GM12873 (cell line): Measurements from ENCODE around the gene ZMYM1.

Source experiments
- CTCF ChIP-seq: IDR thresholded peaks from 2 replicates; pipeline ENCODE4 v1.5.1; 2012; ENCODE audit warnings: low read depth, mild to moderate bottlenecking, moderate library complexity, low read length, control low read depth; ENCODE audit not compliant: insufficient read depth; ENCODE audit errors: missing control alignments

Gene ZMYM1

DNA sequence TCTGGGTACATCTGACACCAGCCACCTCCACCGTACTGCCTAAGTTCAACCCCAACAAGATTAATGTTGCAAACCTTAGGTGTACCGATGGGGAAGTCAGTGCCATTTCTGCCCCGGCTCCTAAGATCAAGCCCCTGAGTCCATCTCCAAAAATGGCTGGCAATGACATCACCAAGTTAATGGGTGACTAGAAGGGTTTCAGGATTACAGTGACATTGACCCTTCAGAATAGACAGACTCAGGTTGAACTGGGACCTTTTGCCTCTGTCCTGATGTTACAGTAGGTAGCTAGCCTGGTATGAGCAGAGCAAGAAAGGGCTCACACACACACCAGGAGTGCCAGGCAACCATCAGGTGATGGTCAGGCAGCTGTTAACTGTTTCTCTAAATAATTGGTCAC lies 25.8 kb upstream of the ZMYM1 start:
- no peak for TF ChIP-seq CTCF

DNA sequence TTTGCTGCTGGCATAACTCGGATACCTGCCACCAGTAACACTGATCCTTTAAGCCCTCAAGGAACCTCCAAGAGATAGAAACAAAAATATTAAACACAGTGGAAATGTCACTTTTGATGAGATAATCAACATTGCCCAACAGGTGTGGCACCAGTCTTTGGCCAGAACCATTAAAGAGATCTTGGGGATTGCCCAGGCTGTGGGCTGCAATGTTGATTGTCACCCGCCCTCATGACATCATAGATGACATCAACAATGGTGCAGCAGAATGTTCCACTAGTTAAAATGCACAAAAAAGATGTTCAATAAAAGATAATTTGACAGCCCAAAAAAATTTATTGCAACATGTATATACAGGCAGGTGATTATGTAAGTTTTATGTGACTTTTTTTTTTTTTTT lies 20.2 kb upstream of the ZMYM1 start:
- no peak for TF ChIP-seq CTCF

- TF ChIP-seq CTCF: no peak
These were observed 16.5 kb upstream of the ZMYM1 start for GRCh38 chr1:35062518-35063196.

GRCh38 chr1:35064265-35064664 lies 14.9 kb upstream of the ZMYM1 start:
- TF ChIP-seq CTCF: no peak

GRCh38 chr1:35069746-35070145 lies 9.4 kb upstream of the ZMYM1 start:
- no peak for TF ChIP-seq CTCF

DNA sequence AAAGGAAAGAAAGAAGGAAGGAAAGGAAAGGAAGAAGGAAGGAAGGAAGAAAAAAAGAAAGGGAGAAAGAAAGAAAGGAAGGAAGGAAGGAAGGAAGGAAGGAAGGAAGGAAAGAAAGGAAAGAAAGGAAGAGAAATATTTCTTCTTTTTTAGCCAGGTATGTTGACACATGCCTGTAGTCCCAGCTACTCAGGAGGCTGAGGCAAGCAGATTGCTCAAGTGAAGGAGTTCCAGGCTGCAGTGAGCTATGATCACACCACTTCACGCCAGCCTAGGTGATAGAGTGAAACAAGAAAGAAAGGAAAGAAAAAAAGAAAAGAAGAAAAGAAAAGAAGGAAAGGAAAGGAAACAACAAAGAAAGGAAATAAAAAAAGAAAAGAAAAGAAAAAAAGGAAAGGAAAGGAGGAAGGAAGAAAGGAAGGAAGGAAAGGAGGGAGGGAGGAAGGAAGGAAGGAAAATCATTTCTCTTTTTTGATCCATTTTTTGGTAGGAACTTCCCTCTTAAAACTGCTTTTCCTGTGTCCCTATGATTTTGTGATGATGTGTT lies 5.8 kb upstream of the ZMYM1 start:
- TF ChIP-seq CTCF: no peak

DNA sequence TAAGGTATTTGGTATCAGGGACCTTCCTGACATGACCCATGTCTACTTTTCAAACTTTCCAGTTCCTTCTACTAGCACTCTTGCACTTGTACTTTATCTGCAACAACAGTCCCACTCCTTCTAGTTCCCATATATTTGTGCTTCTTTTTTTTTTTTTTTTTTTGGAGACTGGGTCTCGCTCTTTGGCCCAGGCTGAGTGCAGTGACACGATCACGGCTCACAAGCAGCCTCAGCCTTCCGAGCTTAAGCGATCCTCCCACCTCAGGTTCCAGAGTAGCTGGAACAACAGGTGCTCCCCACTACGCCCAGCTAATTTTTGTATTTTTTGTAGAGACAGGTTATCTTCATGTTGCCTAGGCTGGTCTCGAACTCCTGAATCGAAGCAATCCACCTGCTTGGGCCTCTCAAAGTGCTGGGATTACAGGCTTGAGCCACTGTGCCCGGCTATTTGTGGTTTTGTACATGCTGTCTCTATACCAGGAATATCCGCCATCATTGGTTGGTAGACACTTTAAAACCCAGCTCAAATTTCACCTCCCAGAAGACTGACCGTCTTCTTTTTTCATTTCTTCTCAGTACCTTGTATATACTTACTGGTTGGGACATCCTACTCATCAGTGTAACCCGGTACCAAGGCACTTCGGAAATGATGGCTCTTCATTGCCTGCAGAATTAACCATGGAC lies 1.1 kb downstream of the ZMYM1 start:
- TF ChIP-seq CTCF: no peak
